Lung microvascular endothelial cell (primary cell): ENCODE data around the gene SUPT4H1. TPM values are rescaled to one million over a fixed set of nuclear protein-coding genes. Genes with fewer than 3 reads are reported as not detected.

ENCODE experiments used
- DNase-seq, 2 donors: peaks; one replicate each; pipeline versions ENCODE4 v3.0.0 to v3.0.0-alpha.2; 2010; ENCODE audit warnings: low read depth in 2 of 2
- total RNA-seq: library from RNA; depleted of rRNA; stranded (reverse); fragments of >200 nt; gene quantifications from 2 replicates; pipeline ENCODE4 v1.2.1, GENCODE V29; 2014

The SUPT4H1 gene
- total RNA-seq, 1 donor from 2014 or later, result 55.0 TPM

DNA sequence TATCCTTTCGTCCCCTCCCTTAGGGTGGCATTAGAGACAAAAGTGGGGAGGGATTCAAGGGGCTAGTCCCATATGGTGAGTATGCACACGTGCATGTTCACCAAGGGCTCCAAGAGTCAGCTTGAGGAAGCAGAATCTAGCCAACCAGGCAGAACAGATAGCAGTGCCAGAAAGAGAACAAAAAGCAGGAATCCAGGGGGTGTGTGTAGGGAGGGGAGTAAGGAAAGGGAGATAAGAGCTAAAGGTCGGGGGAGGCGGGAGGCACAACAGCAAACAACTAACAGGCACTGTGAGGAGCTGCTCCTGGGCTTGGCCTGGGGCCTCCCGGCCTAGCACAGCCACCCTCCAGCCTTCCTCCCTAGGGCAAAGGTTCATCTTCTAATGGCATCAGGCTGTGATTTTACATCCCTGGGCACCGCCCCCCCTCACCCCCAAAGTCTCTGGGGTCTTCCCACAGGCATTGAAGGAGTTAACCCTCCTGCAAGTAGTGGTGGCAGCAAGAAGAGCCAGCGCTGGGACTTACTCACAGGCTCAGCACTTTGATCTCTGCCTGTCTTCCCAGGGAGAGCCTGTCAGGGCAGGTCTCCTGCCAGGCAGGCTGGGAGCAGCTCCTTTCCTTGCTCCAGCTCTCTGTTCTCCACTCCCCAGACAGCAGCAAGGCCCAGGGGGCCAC is 12.4 kb upstream of the SUPT4H1 start:
- DNase-seq, result no peak

DNA sequence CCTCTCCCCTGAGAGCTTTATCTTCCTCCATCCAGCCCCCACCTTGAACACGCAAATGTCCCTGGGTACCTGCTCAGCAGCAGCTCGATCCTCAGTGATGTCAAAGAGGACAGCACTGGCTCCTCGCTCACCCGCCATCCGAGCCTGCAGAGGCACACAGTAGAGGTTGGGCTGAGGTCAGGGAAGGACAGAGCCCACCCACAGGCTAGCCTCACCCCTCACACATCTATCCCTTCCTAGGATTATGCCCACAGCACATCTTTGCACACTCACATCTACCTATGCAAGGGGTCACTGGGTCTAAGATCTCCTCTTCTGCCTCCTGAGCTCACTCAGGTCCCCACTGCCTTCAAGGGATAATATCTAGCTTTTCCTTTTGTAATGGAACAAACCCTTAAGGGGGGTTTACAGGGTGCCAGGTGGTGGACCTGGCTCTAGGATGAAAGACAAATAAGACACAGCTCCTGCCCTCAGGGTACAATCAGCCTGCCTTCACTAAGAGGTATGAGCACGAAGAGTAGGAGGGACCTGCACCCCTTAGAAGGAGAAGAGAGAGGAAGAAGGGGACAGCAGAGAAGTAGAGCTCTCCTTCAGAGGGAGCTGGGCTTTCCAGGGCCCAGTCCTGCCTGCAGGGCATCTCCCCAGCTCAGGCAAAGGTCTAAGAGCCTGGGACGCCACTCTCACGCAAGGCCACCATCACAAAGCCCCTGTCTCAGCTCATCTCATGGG is 11.6 kb upstream of the SUPT4H1 start:
- DNase-seq, result no peak

DNA sequence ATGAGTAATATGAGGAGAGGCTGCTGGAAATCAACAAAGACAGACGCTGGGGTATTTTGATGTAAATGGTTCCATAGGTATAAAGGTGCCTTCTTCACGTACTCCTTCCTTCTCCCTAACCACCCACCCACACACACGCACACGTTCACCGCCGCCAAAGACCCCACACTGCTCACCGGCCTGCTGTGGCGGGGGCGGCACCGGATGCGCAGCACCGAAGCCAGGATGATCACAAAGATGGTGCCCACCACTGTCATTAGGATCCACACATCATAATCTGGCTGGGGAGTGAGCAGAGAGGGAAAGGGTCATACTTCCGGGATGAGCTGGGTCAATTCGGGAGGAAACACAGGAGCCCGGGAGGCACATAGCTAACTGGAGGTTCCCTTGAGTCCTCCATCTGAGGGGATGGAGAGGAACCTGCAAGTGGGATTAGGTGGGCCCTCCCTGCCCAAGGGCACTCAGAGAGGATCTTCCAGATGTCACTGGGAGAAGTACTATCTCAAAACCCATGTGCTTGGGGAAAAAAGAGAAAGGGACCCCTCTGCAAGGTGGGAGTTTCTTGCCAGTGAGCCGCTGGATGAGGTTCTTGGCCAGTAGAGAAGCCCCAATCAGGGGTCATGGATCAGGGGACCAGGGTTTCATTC is 10.5 kb upstream of the SUPT4H1 start:
- no peak for DNase-seq

DNA sequence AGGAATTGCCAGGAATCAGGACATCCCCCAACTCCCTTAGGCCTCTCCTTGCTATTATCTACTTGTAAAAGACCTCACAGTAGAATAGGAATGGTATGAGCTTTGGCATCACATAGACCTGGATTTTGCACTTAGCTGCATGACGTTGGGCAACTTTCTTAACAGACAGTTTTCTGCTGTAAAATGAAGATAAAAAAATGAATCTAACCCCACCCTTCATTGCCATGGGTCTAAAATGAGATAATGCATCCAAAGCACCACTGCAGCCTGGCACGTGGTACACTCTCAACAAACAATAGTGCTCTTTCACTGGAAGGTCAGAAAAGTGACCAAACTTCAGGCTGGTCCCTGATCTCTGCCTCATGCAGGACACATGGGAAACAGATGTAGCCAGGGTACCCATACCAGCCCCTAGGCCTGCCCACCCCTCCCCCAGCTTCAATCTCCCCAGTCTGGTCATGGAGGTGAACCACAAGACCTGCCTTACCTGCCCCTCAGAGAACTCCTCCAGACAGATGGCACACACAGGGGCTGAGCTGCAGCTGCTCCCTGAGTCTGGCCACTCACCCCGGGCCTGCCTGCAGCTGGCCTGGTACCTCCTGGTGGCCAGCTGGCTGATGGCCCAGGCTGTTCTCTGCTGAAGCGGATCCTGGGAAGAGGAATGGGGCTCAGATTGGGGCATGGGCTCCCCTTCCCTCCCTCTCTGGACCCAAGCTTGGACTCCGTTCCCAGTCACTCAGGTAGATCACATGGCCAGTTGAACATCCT is 8.5 kb upstream of the SUPT4H1 start:
- no peak for DNase-seq

DNA sequence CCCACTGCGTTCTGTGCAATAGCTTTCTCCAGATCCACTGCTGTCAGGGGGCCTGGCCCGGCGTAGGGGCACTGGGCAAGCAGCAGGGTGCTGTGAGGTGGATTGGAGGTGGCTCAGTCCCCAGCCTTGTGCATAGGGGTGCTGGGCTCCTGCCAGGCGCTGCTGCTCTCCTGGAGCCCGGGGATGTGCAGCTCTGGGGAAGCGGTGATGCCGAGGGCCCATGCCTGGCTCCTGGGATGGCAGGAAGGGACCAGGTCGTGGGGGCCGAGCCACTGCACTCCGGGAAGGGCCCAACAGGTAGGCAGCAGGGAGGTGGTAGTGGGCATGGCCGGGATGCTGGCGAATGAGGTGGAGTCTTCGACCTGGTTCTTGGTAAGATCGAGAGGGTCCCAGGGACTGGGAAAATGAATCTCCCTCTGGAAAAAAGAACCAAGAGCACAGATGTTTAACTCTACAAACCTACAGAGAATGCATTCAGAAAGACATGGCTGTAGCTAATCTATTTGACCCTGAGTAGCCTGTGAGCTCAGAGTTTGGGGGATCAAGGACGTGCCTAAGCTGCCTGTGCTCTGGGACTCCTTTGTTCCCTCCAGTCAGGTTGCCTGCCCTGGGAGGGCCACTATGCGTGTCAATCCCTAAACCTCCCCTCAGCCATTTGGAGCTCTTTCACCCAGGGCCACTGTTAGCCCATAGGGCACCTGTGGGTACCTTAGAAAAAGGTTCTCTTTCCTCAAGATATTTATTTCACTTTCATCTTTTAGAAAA is 6.6 kb upstream of the SUPT4H1 start:
- DNase-seq, result no peak

DNA sequence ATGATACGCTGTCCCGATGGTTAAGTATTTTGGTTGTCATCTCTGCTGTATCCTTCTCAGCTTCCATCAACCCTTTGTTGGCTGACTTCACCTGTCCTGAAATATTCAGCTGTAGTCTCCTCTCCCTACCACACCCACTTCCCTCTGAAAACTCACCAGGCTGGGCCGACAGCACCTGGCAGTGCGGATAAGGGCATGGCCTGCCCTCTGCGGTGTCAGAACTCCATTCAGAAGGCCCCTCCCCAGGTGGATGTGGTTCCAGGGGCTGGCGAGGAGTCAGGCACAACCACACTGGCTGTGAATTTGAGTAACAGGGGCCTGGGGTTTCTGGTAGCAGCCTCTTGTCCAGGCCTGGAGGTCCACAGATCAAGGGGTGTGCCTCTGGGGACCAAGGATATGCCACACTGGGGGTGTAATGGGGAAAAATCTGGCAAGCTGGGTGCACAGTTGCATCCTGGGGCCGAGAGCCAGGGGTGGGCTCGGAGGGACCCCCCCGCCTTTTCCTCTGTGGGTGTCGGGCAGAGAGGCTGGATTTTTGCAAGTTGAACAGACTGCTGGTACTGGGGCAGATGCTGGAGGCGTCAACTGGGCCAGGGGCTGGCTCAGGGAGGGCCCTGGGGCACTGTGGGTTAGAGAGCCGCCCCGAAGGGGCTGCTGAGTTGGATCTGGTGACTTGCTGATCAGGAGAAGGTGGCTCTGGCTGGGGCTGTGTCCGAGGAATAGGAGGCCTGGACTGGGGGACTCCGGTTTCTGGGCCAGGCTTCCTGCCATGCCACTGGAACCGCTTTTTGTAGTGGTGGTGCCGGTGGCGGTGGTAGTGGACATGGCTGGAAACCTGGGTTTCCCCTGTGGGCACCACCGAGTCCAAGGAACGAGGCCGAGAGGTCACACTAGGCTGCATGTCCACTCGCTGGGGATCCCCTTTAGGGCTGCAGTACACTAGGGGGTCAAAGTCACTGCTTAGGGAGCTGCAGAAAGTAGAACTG is 5.6 kb upstream of the SUPT4H1 start:
- DNase-seq, result no peak

DNA sequence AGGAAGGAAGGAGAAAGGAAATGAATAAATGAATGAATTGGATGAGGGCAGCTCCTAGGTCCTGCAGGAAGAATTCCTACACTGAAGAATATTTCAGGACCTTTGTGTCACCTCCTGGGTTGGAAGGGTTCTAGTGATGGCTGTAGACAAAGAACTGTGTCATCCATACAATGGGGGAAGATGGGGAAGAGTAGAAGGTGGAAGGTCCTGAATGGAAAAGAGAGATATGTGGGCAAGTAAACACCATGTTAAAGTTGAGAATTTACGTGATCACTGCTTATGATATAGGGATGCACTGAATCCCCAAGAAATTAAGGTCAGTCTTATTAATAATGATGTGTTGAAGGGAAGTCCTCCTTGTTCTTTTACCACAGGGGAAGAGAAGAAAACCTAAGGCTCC is 4.2 kb upstream of the SUPT4H1 start:
- no peak for DNase-seq

DNA sequence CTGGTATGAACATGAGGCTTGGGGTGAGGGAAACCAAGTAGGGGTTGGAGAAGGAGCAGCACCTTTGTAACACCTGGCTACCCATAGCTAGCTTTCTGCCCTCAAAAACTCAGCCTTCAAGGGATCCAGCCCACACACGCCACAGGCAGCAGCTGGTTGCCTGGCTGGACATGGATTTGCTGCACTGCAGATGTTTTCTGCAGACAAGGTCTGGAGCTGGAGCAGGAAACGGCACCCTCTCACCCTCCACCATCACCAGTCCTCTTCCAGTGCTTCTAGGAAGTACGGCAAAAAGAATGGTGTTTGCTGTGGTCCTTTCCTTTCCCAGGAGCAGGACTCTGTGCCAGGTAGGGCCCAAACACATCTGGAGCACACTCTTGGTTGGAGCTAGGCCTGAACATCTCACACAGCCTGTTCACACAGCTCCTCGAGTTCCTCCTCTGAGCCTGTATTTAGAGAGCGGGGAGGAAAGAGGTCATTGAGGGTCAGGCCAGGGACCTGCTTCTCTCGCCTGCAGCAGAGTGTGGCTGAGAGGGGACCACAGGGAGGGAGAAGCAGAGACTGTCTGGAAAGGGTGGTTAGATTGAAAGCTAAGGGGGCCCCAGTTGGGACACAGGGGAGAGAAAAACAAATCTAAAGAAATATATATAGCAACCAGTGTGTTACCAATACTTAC is 2.7 kb upstream of the SUPT4H1 start:
- no peak for DNase-seq

DNA sequence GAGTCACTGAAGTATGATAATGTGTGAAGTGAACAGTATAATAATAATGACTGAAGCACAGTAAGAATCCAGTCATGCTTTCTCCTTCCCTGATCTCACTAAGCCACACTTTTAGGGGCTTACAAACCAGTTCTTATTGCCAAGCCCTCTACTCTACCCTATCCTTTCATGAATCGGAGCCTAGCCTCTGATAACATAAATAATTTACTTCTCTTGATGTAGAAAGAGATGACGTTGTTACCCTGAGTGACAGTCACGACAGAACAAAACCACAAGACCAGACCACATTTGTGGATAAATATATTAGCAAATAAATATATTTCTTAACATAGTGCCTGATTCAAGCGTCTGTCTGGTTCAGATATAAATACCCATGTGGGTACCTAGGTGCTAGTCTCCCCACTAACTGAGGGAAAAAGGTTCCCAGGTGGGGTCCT is 1.4 kb upstream of the SUPT4H1 start:
- DNase-seq, result no peak

DNA sequence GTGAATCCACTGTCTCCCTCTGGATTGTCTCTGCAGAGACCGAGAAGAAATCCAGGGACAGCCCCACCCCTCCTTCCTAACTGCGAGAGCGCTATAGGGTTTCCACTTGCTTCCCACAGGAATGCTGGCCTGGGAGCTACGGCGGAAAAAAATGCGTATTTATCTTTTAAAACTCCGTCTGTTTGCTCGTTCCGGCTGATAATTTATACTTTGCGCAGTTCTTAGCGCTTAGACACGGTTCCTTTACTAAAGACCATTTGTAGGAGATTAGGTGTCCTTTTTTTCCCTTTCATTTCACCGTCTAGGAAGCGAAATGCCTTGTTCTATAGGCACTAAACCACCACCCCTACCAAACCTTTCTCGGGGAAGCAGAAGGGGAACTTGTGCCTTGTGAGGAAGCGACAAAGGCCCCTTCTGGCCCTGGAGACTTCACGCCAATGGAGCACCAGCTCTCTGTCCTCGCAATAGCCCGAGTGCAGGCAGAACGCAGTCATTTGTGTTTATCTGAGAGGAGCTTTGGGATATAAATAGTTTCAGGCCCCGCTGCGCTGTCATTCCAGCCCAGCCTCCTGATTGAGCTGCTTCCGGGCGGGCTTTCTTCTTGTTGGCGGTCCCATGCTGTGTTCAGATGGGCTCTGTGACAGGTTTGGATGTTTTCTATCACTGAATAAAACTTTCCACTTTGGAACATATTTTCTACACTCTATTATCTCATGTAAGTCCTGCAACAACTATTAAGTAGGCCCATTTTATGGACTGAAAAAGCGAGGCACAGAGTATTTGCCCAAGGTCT is 791 bp upstream of the SUPT4H1 start:
- DNase-seq, result peak; percentile 51 to 73

DNA sequence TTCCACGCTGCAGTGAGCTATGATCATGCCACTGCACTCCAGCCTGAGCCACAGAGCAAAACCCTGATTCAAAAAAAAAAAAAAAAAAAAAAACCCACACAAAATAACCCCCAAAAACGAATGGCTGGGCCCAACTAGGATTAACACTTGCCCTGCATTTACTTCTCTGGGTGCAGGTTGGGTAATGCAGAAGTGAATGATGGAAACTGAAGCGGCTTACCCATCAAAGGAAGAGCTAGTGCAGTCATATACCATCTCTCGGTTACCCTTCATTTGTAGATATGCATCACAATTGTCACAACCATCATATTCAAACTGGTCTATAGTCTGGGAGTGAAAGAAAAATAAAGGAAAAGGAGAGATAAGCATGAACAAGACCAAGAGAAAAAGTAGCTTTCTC is 819 bp downstream of the SUPT4H1 start:
- no peak for DNase-seq

DNA sequence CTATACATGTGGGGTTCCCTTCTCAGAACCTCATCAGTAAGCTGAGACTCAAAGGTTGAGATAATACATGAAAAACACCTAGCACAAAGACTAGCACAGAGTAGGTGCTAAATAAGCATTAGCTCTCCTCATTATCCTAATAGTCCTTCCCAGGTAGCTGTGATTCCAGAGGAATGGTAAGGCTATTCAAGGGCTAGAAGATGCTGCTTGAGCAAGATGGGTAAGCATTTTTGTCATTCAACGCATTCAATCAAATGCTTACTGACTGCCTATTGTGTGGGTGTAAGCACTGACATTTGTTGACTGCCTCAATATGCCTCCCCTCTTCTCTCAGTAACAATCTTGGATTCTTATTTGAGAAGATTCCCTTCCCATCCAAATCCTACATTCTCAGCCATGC is 4.0 kb downstream of the SUPT4H1 start:
- DNase-seq, result no peak

DNA sequence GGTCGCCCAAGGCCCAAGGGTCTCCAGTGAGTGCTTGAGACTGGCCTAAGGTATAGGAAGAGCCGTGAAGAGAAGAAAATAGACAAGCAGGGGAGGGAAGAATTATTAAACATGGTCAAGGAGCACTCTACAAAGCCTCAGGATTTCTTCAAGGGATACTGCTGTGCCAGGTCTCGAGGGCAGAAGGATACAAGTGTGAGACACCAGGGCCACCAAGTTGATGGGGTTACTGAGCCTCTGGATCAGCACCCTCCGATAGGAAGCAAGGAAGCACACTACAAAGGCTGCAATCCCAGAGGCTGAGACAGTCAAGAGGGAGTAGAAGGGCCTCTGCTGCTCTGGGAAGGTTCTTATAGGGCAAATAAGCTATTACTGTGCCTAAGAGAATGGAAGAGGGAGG is 6.5 kb downstream of the SUPT4H1 start:
- DNase-seq, result no peak

DNA sequence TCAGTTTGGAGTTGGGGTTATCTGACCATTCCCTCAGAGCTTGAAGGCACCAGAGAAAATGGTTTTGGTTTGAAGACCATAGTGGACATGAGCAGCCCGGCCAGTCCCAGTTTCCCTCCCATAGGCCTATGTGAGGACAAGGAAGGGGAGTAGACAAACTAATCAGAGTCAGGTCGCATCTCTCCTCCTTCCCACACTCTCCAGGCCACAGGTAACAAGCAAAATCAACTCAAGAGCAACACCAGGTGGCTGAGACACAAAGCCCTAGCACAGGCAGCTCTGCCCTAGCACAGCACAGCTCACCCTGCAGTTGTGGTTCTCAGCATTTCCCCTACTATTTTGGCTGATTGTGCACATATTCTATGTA is 7.2 kb downstream of the SUPT4H1 start:
- DNase-seq, result no peak

DNA sequence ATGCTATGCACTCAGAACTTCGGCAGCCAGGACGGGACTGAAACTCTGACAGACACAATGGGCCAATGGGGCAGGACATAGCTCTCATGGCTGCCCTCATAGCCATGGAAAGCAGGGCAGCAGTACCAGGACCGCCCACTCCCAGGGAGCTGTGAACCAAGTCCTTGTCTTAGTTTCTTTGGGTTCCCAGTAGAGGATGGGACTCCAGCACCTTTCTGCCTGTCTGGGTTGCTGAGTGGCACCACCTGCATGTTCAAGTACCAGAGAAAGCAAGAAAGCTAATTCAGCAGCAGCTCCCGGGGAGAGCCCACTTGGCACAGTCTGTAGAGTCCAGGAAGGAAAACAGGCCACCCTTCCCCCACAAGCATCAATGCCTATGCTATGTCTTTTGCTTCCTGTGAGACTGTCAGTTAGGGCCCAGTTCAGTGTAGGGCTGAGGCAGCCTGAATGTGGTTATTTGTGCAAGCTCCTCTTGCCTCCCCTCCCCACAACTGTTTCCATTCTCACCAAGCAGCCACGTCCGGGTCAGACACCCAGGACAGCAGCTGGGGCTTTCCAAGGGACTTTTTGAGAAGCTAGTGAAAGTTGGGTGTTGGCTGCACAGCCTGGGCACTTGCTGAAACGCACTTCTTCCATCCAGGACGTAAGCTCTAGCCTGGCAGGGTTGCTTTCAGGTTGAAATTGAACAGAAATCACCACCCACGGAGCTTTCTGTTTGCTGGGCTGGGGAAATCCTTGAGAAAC is 7.8 kb downstream of the SUPT4H1 start:
- peak; percentile 51 to 72 for DNase-seq

DNA sequence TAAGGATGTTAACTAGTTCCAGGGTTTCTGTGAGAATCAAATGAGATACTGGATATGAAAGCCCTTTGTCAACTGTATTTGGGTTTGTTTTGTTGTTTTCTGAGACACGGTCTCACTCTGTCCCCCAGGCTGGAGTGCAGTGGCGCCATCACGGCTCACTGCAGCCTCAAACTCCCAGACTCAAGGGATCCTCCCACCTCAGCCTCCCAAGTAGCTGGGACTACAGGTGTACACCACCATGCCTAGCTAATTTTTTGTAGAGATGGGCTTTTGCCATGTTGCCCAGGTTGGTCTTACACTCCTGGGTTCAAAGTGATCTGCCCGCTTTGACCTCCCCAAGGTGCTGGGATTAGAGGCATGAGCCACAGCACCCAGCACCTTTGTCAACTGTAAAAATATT is 8.9 kb downstream of the SUPT4H1 start:
- DNase-seq, result no peak

DNA sequence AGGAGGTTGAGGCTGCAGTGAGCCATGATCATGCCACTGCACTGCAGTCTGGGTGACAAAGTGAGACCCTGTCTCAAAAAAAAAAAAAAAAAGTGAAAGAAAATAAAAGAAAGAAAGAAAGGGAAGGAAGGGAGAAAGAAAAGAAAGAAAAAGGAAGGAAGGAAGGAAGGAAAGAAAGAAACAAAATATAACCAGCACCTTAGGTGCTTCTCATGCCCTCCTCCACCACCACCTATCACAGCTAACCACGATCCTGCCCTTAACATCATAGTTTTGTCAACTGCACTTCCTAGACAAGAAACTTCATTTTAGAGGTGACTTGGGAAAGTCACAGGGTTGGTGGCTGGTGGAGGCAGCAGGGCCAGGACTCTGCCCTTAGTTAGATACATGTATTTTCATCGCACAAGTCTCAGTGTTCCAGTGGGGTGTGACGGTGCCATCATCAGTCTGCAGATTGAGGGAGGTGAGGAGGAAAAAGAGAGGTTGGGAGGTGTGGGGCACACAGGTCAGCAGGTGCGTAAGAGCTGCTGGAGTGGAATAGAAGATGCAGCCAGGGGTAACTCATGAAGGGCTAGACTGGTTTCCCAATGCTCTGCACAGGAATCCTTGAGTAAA is 10.0 kb downstream of the SUPT4H1 start:
- DNase-seq, result no peak
